ENCODE data around the gene AADACL2.
"Not testable (repeated sequence)": the region's sequence is repeated elsewhere in the genome, so short reads cannot be mapped to it uniquely, and the experiment has no call there.

AADACL2 gene

DNA sequence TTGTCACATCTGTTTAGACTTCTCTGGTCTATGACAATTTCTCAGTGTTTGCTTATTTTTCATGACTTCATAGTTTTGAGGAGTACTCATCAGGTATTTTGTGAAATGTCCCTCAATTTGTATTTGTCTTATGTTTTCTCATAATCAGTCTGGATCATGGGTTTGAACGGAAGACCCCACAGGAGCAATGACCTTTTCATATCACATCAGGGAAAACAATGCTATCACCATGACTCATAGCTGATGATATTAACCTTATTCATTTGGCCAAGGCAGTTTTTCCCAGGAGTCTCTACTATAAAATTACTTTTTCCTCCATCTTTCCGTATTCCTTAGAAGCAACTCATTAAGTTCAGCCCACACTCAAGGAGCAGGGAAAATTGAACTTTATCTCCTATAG lies 32.7 kb downstream of the AADACL2 start:
- DNase-seq: no peak

DNA sequence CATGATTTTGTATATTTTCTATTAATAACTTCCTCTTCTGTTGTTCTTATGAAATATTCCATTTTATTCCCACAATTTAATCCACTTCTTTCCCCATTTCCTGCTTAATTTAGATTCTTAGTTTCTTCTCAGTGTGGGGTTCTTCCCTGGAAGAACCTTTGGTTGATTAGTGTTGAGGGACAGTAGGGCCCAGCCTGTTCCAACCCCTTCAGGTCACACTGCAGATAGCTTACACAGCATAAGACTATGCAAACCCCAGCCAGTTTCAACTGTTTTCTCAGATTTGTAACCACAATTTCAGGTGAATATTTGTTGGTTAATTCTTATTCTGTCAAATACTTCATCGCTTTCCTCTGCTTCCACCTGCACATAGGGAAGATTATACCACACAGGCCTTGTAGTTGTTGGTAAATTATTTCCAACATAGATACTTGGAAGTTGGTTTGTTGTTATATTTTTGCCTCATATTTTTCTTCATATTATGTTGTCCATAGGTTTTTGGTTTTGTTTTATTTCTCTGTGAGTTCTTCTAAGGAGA lies 34.7 kb downstream of the AADACL2 start:
- no peak for DNase-seq

GRCh38 chr3:151769175-151769574 lies 35.4 kb downstream of the AADACL2 start:
- DNase-seq: no peak

- no peak for DNase-seq
Measured at GRCh38 chr3:151770956-151771355, 37.2 kb downstream of the AADACL2 start.

- no peak for DNase-seq
Measured at GRCh38 chr3:151772825-151773480, 39.2 kb downstream of the AADACL2 start.

DNA sequence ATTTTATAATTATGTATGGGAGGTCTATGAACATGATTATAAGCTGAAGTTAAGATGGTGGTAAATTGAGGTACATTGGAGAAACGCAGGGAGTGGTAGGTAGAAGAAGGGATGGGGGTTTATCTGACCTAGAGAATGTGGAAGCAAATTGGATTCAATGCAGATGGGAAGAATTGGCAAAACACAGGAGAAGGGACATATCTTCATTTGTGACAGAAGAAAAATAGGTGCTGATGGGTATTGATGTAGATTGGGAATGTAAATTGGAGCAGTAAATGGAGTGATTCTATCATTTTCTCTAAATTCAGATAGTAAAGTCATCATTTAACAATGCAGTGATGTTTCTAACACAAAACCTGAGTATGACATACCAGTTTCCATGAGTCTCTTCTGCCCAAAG lies 40.5 kb downstream of the AADACL2 start:
- no peak for DNase-seq

DNA sequence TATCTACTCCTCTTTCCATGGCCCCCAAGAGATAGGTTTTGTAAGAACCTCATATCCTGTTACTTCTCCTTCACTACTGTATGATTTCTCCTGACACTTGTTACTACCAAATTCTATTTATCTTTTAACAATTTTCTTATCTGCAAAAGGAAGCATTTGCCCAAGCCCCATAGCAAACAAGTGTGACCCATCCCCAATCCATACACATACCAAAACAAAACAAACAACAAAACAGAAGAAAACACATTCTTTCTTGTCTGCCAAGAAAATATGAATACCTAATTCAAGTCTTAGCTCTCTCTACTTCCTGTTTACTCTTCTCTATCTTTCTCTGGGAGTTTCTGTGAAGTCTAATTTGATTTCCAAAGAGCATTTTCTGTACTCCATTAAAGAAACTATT lies 41.2 kb downstream of the AADACL2 start:
- DNase-seq: no peak

DNA sequence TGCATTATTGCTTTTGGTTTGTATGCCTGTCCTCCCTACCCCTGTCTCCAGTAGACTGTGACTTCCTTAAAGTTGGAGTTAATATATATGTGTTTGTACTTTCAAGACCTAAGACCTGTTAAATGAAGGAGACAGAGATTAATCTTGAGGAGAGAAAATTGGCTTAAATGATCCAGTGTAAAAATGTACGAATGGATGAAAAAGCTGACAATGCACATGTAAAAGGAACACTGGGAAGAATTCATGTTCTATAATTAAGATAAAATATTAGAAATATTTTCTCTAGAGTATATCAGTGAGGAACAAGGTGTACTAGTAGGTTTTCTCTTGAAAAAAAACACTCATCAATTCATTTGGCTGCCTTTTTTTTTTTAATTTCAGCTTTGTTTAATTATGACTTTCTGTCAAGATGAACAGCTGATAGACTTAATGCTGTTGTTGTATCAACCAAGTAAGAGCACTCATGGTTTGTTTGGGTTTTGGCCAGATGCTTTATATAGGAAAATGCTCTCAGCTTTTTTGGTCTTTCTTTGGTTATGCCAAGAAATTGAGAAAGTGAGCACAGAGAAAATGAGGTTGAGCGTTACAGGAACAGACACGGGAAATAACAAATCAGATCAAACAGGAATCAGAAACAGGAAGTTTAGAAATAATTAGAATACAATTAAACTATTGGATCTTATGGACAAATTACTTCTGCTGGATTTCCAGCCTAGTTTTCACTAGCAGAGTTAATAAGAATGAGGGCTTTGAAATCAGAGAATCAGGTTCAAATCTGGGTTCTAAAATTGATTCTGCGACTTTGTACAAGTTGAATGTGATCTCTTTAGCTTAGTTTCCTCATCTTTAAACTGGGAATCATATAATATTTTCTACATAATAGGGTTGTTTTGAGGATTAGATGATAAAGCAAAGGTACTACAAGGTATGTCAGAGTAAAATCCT lies 41.9 kb downstream of the AADACL2 start:
- DNase-seq: no peak

GRCh38 chr3:151776259-151776740 lies 42.6 kb downstream of the AADACL2 start:
- no peak for DNase-seq

DNA sequence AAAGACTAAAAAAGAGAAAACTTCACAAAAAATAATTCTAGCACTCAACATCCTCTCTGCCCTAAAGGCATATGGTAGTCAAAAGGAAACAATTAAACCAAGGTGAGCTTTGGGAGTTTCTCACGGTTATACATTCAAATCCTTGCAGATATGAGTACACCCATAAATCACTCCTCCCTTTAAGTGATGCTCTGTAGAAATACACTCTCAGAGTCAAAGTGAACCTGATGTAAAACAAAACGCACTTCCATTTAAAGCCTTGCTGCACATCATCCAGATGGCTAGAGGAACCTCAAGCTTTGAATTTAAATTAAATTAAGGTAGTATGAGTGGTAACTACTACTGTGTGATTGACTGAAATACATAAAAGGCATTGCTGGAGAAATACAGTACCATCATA lies 44.2 kb downstream of the AADACL2 start:
- DNase-seq: no peak

DNA sequence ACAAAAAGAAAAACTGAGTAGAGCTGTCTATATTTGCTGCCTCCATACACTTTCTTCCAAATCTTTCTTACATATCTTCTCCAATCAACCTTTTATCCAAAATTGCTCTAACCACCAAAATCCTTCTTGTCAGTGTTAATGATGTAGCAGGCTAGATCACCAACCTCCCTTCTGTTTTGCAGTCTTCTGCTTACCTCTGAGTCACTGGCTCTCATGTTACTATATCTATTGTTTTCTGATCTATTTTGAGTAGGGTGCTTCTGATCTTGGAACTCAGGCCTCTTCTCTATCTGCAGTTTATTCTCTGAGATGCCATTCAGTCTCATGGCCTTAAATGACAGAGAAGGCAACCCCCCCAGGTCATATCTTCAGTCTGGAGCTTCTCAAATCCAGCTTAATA lies 53.9 kb downstream of the AADACL2 start:
- no peak for DNase-seq

DNA sequence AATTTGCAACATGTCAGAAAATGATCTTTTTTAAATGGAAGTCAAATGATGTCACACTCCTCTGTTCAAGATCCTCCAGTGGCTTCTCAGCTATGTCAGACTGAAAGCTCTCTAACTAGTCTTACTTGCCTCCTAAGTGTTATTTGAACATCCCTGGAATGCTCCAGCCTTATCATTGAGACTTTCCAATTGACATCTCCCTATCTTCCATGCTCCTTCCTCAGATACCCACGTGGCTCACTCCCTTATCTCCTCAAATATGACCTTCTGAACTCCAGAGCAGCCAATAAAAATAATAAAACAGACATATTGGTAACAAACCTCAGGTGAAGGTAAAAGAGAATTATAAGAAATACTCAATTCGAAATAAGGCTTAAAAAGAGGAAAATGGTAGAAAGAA lies 54.7 kb downstream of the AADACL2 start:
- DNase-seq: no peak

DNA sequence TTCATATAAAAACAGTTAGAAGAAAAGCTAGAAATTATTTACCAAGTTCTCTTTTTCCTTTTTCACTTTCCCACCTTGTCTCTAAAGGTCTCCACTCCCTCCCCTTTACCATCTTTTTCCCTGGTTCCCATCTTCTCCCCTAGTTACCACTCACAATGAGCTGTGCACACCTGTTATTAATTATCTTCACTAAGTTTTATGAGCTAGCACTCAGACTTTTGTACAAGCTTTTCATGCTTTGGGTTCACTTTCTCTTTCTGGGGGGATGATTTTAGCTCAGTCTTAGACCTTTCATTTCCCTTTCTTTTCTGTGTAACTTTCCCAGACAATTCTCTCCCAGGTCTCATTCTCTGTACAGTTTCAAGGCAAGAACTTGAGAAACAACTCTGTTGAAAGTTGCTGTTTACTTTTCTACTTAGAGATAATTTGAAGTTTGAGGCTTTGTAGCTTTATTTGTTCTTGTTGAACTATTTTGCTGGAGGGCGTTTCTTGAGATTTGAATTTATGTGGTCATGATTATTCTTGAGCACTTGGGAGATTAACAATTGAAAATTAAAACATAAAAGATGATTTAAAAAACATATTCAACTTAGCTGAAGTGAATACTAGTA lies 56.2 kb downstream of the AADACL2 start:
- no peak for DNase-seq

- DNase-seq: not testable (repeated sequence)
Measured at GRCh38 chr3:151790763-151791162, 57.0 kb downstream of the AADACL2 start.

DNA sequence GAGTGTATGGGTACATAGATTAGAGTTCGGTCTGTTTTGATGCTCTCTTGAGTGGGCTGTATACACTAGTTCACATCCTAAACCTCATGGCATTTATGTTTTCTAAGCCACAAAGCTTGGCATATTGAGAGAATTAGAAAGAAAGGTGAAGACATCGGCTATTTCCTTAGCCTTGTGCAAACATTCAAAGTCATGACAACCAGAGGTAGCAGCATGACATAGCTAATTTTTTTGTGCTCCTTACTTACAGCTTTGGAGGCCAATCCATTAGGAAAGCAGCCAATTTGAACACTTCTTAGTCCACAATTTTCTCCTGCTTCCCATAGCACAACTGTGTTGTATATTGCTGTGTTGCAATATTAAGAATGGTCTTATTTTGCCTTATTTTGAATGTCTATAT lies 58.7 kb downstream of the AADACL2 start:
- no peak for DNase-seq

DNA sequence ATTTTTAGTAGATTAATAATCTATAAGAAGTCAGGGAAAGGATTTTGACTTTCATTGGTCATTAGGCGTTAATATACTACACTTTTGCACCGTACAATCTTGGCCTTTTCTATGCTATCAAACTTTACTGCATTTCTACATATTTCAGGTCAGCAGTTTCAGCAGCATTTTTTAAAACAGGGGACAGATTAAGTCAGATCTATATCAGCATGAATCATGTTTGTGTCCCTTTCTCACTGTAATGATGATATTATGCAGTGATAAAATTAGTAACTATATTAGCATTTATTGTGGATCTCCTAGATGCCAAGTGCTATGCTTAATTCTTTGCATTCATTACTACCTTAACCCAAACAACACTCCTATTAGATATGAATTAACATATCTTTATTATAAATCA lies 59.9 kb downstream of the AADACL2 start:
- no peak for DNase-seq

- DNase-seq: no peak
Measured at GRCh38 chr3:151794080-151794479, 60.4 kb downstream of the AADACL2 start.

DNA sequence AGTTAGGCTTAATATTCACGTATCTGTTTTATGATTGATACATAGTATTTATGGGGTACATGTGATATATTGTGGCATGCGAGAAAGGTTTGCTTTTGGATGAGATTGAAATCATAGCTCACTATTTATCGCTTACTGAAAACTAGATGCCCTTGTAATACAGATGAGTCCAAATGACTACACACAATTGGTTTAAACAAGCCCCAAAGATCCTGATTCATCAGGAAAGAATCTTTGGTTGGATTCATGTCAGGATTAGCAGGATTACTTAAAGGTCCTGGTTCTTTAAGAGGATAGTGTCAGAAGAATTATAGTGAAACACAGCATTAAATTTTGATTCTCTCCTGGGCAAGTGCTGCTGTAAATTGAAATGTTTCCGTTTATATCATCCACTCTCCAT lies 61.5 kb downstream of the AADACL2 start:
- DNase-seq: no peak

DNA sequence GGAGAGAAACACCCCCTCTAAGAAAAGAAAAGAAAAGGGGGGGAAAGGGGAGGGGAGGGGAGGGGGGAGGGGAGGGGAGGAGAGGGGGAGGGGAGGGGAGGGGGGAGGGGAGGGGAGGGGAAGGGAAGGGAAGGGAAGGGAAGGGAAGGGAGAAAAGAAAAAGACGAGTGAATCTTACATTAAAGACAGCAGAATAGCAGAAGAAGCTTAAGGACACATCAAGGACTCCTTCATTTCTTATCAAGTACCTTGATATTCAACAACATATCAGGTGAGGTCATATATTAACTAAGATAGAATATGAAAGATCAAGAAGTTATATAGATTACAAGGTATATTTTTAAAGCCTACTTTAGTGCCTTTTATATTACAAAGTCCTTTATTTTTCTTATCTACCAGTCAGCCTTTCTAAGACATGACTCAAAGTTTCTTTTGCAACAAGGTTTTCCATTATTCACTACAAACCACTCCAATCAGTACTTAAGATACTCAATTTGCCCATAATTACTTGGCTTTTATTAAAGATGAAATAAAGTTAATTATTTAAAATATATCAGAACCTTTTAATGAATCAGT lies 62.5 kb downstream of the AADACL2 start:
- no peak for DNase-seq

- no peak for DNase-seq
Measured at GRCh38 chr3:151798466-151798865, 64.7 kb downstream of the AADACL2 start.

DNA sequence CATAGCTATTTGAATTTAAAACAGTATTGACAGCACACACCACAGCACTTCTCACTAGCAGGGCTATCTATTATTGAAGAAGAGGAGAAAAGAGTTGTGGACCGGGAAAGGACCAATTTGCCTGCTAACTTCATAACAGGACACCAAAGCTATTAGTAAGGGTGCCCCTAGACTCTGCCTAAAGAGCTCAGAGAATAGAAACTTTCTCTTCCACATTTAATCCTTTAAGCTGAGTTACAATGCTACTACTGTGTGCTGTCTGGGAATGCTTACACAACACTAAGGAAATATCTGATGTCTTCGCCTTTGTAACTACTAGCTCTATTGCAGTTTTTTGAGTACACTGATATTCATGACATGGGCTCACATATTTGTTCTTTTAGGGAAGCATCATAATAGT lies 66.7 kb downstream of the AADACL2 start:
- no peak for DNase-seq

GRCh38 chr3:151804267-151804666 lies 70.5 kb downstream of the AADACL2 start:
- DNase-seq: no peak

DNA sequence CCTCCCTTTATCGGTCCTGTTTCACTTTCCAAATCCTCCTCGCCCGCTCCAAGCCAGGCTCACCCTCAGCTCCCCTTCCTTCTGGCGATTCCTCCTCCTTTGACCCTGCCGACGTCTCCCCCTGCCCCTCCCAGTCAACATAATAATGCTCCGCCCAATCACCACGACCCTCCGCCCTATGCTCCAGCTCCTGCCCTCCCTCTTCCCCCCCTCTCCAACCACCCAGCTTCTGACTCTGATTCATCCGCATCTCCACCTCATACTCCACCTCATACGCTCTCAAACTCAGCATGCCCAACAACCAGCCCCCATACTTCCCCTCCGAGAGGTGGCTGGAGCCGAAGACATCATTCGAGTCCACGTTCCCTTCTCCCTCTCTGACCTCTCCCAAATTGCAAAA lies 73.1 kb downstream of the AADACL2 start:
- DNase-seq: no peak

All from Kasumi-1 (cell line).